ENCODE results near the gene TRMT112. TPM values are rescaled to one million over a fixed set of nuclear protein-coding genes. Genes with fewer than 3 reads are reported as not detected.

Gene TRMT112
- total RNA-seq, 2 experiments from 2014 or later, result 205 to 322 TPM

DNA sequence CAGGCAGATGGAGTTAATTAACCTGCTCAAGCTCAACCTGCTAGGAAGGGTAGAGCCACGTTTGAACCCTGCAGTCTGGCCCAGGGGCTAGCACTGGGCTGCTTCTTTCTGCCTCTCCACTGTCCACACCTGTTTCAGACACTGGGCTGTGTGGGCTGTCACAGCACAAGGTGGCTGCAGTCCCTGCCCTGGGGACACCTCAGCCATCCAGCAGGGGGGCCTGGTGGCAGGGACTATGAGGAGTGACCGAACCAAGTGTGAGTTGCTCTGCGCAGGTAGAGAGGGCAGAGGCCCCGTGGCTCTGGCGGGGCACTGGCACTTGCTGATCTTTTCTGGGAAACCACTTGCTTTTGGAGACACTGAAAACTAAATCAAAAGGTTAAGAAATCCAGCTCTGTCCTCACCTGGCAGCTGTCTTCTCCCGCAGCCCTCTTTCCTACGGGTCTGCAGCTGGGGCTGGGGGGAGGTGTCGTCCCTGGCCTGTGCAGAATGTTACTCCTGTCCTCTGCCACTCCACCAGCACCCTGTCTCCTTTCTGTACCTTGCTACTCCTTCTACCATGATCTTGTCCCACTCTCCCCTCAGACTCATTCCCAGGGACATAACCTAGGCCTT is 38.7 kb downstream of the TRMT112 start:
- intact Hi-C loops (cut with micrococcal nuclease; ENCODE audit: unreplicated experiment), result no loop called here
- Histone ChIP-seq H4K20me1 (ENCODE audit: insufficient read depth, low read length) (no peaks in the 10 kb centered on the region), H3K79me2 (ENCODE audit: insufficient read depth, low read depth, low read length) (no peaks in the 10 kb centered on the region), H3K9me2 (ENCODE audit: insufficient read depth, low read length) (no peaks in the 10 kb centered on the region), H3K36me3 (ENCODE audit: insufficient read depth, low read length) (peaks cover 18% of the 10 kb centered on the region), H3K9me3 (ENCODE audit: low read length) (no peaks in the 10 kb centered on the region), H2AFZ (ENCODE audit: low read length) (no peak overlapping the region), H3K4me3 (ENCODE audit: low read depth, low read length, poor library complexity, severe bottlenecking) (no peak overlapping the region), H3K4me2 (ENCODE audit: low read length) (no peak overlapping the region), H3K4me1 (ENCODE audit: insufficient read depth, low read length, poor library complexity, severe bottlenecking) (no peaks in the 10 kb centered on the region), H3K27ac (ENCODE audit: low read depth, low read length, poor library complexity, severe bottlenecking) (no peak overlapping the region)
- ChIA-PET POLR2A (no interaction called here), CTCF (ENCODE audit: unreplicated experiment) (no interaction called here)
- no peak for DNase-seq (ENCODE audit: low spot score)
- BruUV-seq (replicated peaks), result no TSS peak
- TF ChIP-seq EZH2phosphoT487 (IDR thresholded peaks at IDR 0.05; ENCODE audit: borderline replicate concordance, low read depth, low read length), result no peak

DNA sequence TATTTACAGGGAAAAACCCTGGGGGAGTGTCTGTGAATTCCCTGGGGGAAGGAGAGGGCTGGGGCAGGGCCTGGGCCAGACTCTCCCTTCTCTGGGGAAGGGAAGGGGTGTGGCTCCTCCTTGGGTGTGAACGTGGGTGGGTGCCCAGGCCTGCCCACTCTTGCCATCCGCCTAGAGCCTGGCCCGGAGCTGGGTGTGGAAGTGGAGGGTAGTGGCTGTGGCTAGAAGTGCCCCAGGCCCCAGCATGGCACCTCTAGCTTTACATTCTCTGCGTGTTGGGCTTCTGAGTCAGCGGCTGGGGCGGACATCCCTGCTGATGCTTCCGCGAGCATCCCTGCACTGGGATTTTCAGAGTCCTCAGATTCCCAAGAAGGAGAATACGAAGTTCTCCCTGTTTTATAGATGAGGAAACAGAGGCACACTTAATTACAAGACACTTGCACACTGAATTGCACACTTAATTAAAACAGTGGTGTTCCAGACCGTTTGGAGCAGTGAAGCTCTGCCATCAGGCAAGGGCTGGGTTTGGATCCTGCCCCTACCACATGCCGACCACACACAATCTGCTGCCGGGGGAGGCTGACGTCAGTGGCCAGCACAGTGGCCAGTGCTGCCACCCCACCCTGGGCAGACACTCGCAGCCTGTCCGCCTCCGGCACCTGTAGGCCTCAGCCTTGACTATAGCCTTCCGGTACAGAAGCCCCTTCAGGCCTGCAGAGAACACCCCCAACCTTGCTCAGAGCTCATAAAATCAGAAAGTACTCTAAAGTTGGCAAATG is 40.5 kb downstream of the TRMT112 start:
- Histone ChIP-seq H3K27ac (ENCODE audit: low read depth, low read length, poor library complexity, severe bottlenecking) (no peak overlapping the region), H3K36me3 (ENCODE audit: insufficient read depth, low read length) (peaks cover 13% of the 10 kb centered on the region; the same call in 1 of the 2 replicates), H2AFZ (ENCODE audit: low read length) (no peak overlapping the region), H3K9me2 (ENCODE audit: insufficient read depth, low read length) (no peaks in the 10 kb centered on the region), H4K20me1 (ENCODE audit: insufficient read depth, low read length) (no peaks in the 10 kb centered on the region), H3K79me2 (ENCODE audit: insufficient read depth, low read depth, low read length) (peaks cover 9% of the 10 kb centered on the region; the same call in 1 of the 2 replicates), H3K4me2 (ENCODE audit: low read length) (no peak overlapping the region), H3K4me1 (ENCODE audit: insufficient read depth, low read length, poor library complexity, severe bottlenecking) (peaks cover 9% of the 10 kb centered on the region), H3K4me3 (ENCODE audit: low read depth, low read length, poor library complexity, severe bottlenecking) (no peak overlapping the region), H3K9me3 (ENCODE audit: low read length) (no peaks in the 10 kb centered on the region)
- CTCF ChIA-PET (ENCODE audit: unreplicated experiment), result no interaction called here
- BruUV-seq (replicated peaks), result no TSS peak
- POLR2A ChIA-PET, result no interaction called here
- no peak for TF ChIP-seq CTCF (conservative IDR thresholded peaks at IDR 0.05; ENCODE audit: low read length)
- no peak for TF ChIP-seq EZH2phosphoT487 (IDR thresholded peaks at IDR 0.05; ENCODE audit: borderline replicate concordance, low read depth, low read length)
- intact Hi-C loops (cut with micrococcal nuclease; ENCODE audit: unreplicated experiment), result no loop called here
- no peak for DNase-seq (ENCODE audit: low spot score)

DNA sequence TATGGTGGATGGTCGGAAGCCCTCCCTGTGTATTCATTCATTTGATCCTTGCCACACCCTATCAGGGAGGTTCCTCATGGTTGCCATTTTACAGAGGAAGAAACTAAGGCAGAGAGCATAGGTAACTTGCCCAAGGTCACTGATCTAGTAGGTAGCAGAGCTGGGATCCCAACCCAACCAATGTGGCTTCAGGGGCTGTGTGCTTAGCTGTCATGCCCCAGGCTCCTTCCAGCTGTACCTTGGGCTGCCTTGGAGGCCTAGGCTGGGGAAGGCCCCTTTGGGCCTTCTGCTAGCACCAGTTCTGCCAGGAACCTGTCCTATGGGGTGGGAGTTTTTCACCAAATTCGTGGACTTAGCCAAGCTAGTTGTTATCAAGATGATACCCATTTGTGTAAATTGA is 41.5 kb downstream of the TRMT112 start:
- no peak overlapping the region for H3K4me3 ChIP-seq (ENCODE audit: low read depth, low read length, poor library complexity, severe bottlenecking)
- no peaks in the 10 kb centered on the region for H3K9me3 ChIP-seq (ENCODE audit: low read length)
- no peak for TF ChIP-seq CTCF (conservative IDR thresholded peaks at IDR 0.05; ENCODE audit: low read length)
- TF ChIP-seq EZH2phosphoT487 (IDR thresholded peaks at IDR 0.05; ENCODE audit: borderline replicate concordance, low read depth, low read length), result no peak
- no peak for DNase-seq (ENCODE audit: low spot score)
- CTCF ChIA-PET (ENCODE audit: unreplicated experiment), result no interaction called here
- H4K20me1 ChIP-seq (ENCODE audit: insufficient read depth, low read length), result no peaks in the 10 kb centered on the region
- POLR2A ChIA-PET, result no interaction called here
- peaks cover 13% of the 10 kb centered on the region; the same call in 1 of the 2 replicates for H3K36me3 ChIP-seq (ENCODE audit: insufficient read depth, low read length)
- peaks cover 9% of the 10 kb centered on the region for H3K4me1 ChIP-seq (ENCODE audit: insufficient read depth, low read length, poor library complexity, severe bottlenecking)
- no peak overlapping the region for H3K4me2 ChIP-seq (ENCODE audit: low read length)
- H3K27ac ChIP-seq (ENCODE audit: low read depth, low read length, poor library complexity, severe bottlenecking), result no peak overlapping the region
- H2AFZ ChIP-seq (ENCODE audit: low read length), result no peak overlapping the region
- peaks cover 11% of the 10 kb centered on the region; the same call in 1 of the 2 replicates for H3K79me2 ChIP-seq (ENCODE audit: insufficient read depth, low read depth, low read length)
- H3K9me2 ChIP-seq (ENCODE audit: insufficient read depth, low read length), result no peaks in the 10 kb centered on the region
- BruUV-seq (replicated peaks), result no TSS peak
- intact Hi-C loops (cut with micrococcal nuclease; ENCODE audit: unreplicated experiment), result no loop called here

Measured in OCI-LY7 (cell line).